ENCODE results near the gene PZP.

- TF ChIP-seq CTCF (IDR thresholded peaks at IDR 0.05; ENCODE audit: low read depth, low read length) (no peak), POLR2A (IDR thresholded peaks at IDR 0.05; ENCODE audit: extremely low read depth, insufficient read length) (no peak)
Measured at GRCh38 chr12:9240776-9241175, 32.6 kb upstream of the PZP start.
